ENCODE data around the gene TMEM218.

The TMEM218 gene

DNA sequence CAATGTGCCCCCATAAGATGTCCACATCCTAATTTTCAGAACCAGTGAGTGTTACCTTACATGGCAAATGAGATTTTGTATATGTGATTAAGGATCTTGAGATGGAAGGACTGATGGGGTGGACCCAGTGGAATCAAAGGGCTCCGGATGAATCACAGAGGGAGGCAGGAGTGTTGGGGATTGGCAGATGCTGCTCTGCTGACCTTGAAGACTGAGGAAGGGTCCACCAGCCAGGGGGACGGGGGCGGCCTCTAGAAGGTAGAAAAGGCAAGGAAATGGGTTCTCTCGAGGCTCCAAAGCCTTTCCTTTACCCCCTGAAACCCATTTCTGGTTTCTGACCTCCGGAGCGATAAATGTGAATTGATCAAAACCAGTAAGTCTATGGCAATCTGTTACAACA, 18.8 kb downstream of the TMEM218 start:
- H3K4me3 ChIP-seq (ENCODE audit: low read depth in 1 of 2, low read length in 2 of 2) = no peak overlapping the region
- ATAC-seq (ENCODE audit: insufficient read depth, low read depth) (no peak), DNase-seq (no peak)
- no peak overlapping the region for H3K4me2 ChIP-seq (ENCODE audit: insufficient read depth, low read length)
- H3K79me2 ChIP-seq (ENCODE audit: insufficient read depth, low read length) = no peaks in the 10 kb centered on the region
- no peak overlapping the region for H3K27ac ChIP-seq (ENCODE audit: low read length)
- no peaks in the 10 kb centered on the region for H3K36me3 ChIP-seq (ENCODE audit: insufficient read depth, low read length)
- no peak overlapping the region for H3K9ac ChIP-seq (ENCODE audit: low read depth, low read length)
- TF ChIP-seq, protein P1, sequence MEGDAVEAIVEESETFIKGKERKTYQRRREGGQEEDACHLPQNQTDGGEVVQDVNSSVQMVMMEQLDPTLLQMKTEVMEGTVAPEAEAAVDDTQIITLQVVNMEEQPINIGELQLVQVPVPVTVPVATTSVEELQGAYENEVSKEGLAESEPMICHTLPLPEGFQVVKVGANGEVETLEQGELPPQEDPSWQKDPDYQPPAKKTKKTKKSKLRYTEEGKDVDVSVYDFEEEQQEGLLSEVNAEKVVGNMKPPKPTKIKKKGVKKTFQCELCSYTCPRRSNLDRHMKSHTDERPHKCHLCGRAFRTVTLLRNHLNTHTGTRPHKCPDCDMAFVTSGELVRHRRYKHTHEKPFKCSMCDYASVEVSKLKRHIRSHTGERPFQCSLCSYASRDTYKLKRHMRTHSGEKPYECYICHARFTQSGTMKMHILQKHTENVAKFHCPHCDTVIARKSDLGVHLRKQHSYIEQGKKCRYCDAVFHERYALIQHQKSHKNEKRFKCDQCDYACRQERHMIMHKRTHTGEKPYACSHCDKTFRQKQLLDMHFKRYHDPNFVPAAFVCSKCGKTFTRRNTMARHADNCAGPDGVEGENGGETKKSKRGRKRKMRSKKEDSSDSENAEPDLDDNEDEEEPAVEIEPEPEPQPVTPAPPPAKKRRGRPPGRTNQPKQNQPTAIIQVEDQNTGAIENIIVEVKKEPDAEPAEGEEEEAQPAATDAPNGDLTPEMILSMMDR (IDR thresholded peaks at IDR 0.05; ENCODE audit: borderline replicate concordance, extremely low read depth, low read length, poor library complexity, severe bottlenecking) = no peak
- no peak overlapping the region for H2AFZ ChIP-seq (ENCODE audit: low read depth, low read length)
- H3K27me3 ChIP-seq (ENCODE audit: insufficient read depth, low read length, poor library complexity) = peaks cover under 1% of the 10 kb centered on the region
- no peaks in the 10 kb centered on the region for H3K9me3 ChIP-seq (ENCODE audit: insufficient read depth, low read length, severe bottlenecking)
- no peaks in the 10 kb centered on the region for H3K4me1 ChIP-seq (ENCODE audit: insufficient read depth, low read length)
- H4K20me1 ChIP-seq (ENCODE audit: insufficient read depth, low read length) = 0 out of 2 replicates have a peak, but pooled peaks cover 3% of the 10 kb centered on the region

DNA sequence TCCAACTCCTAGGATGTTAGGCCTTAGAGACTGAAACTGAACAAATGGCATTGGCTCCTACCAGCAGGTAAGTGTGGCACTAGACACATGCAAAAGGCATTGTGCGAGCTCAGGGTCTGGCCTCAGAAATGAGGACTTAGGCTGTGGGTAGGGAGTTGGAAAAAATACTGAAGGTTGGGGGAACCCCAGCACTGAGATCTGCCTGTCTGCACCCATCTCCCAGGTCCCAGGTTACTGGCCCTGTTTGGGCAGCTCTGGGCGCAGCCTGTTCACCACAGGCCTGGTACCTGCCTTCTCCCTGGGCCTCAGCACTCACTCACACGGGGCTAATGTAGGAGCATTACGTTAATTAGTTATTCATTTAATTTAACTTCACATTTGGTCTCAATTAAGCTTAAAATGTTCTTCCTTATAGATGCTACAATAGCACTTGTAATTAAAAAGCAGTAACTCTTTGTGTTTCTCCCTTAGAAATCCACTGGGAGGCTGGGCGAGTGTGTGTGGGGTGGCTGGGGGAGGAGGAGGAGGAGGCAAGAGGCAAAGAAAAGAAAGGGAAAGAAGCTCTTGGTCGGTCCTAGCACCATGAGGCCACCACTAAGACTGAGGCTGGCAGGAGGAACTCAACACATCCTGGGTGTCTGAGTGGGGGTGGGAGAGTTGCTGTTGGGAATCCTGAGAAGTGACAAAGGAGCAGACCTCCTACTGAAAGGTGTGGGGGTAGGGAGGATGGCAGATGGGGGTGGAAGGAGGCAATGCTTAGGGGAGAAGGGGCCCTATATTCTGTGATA, 19.4 kb downstream of the TMEM218 start:
- Histone ChIP-seq H3K9ac (ENCODE audit: low read depth, low read length) (no peak overlapping the region), H3K9me3 (ENCODE audit: insufficient read depth, low read length, severe bottlenecking) (no peaks in the 10 kb centered on the region), H2AFZ (ENCODE audit: low read depth, low read length) (no peak overlapping the region), H3K4me1 (ENCODE audit: insufficient read depth, low read length) (no peaks in the 10 kb centered on the region), H3K27me3 (ENCODE audit: insufficient read depth, low read length, poor library complexity) (no peaks in the 10 kb centered on the region), H3K36me3 (ENCODE audit: insufficient read depth, low read length) (no peaks in the 10 kb centered on the region), H4K20me1 (ENCODE audit: insufficient read depth, low read length) (0 out of 2 replicates have a peak, but pooled peaks cover 3% of the 10 kb centered on the region), H3K4me3 (ENCODE audit: low read depth in 1 of 2, low read length in 2 of 2) (no peak overlapping the region), H3K4me2 (ENCODE audit: insufficient read depth, low read length) (no peak overlapping the region), H3K79me2 (ENCODE audit: insufficient read depth, low read length) (no peaks in the 10 kb centered on the region), H3K27ac (ENCODE audit: low read length) (no peak overlapping the region)
- DNase-seq = no peak
- TF ChIP-seq, protein P1 (IDR thresholded peaks at IDR 0.05; ENCODE audit: borderline replicate concordance, extremely low read depth, low read length, poor library complexity, severe bottlenecking) = no peak
- no peak for TF ChIP-seq EZH2 (IDR thresholded peaks at IDR 0.05; ENCODE audit: borderline replicate concordance, low read depth, low read length, severe bottlenecking)
- no peak for ATAC-seq (ENCODE audit: insufficient read depth, low read depth)

DNA sequence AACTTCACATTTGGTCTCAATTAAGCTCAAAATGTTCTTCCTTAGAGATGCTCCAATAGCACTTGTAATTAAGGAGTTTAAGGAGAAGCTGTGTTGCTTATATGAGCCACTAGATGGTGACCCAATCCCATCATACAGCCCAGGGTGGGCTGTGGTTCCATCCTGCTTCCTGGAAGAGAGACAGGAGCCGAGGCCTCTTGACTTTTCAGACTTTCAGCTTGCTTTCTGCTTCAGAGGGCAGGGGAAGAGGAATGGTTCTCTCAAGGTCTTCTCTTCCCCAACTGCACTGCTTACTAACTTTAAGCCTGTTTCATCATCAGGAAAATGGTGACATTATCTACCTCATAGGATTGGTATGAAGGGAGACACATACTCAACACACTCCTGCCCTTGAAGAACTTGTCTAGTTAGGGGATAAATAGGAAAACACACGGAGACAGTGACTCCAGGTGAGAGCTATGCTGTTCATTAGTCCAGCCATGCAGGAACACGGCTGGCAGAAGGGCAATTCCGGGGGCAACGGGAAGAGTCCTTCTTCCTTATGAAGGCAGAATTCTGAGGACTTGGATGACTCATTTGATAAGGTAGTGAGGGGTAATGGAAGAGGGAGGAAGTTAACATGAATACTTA, 20.1 kb downstream of the TMEM218 start:
- Histone ChIP-seq H3K9me3 (ENCODE audit: insufficient read depth, low read length, severe bottlenecking) (no peaks in the 10 kb centered on the region), H2AFZ (ENCODE audit: low read depth, low read length) (0 out of 2 replicates have a peak overlapping the region, but pooled peaks have one; percentile 12), H3K9ac (ENCODE audit: low read depth, low read length) (no peak overlapping the region), H3K4me3 (ENCODE audit: low read depth in 1 of 2, low read length in 2 of 2) (no peak overlapping the region), H3K36me3 (ENCODE audit: insufficient read depth, low read length) (no peaks in the 10 kb centered on the region), H4K20me1 (ENCODE audit: insufficient read depth, low read length) (0 out of 2 replicates have a peak, but pooled peaks cover 3% of the 10 kb centered on the region), H3K4me2 (ENCODE audit: insufficient read depth, low read length) (no peak overlapping the region), H3K79me2 (ENCODE audit: insufficient read depth, low read length) (no peaks in the 10 kb centered on the region), H3K27me3 (ENCODE audit: insufficient read depth, low read length, poor library complexity) (no peaks in the 10 kb centered on the region), H3K4me1 (ENCODE audit: insufficient read depth, low read length) (no peaks in the 10 kb centered on the region), H3K27ac (ENCODE audit: low read length) (no peak overlapping the region)
- TF ChIP-seq, protein P1 (IDR thresholded peaks at IDR 0.05; ENCODE audit: borderline replicate concordance, extremely low read depth, low read length, poor library complexity, severe bottlenecking) = peak; percentile 65
- no peak for TF ChIP-seq EZH2 (IDR thresholded peaks at IDR 0.05; ENCODE audit: borderline replicate concordance, low read depth, low read length, severe bottlenecking)
- ATAC-seq (ENCODE audit: insufficient read depth, low read depth) (peak; percentile 82), DNase-seq (peak; percentile 37)
